Gastrocnemius medialis (tissue), 4 donors: Measurements from ENCODE around the gene TMED1.
"Not testable (repeated sequence)": the region's sequence is repeated elsewhere in the genome, so short reads cannot be mapped to it uniquely, and the experiment has no call there.

ENCODE experiments used
- POLR2A ChIP-seq, 2 donors: fragments of 450-650 bp; IDR thresholded peaks; one replicate each; pipeline ENCODE4 v1.6.1; 2017; ENCODE audit warnings: antibody characterized with exemption in 2 of 2, mild to moderate bottlenecking in 2 of 2, moderate library complexity in 2 of 2
- TF ChIP-seq, protein P1 (sequence below), 5 experiments: fragments of 450-650 bp in 3 of 5; fragments of 200-600 bp in 2 of 5; sonication (generic) in 2 of 5; IDR thresholded peaks in 4 of 5; conservative IDR thresholded peaks in 1 of 5; 1 replicate in 4 of 5; 2 replicates in 1 of 5; pipeline ENCODE4 v1.5.1; 2016 to 2019; ENCODE audit warnings: antibody characterized with exemption in 5 of 5, mild to moderate bottlenecking in 3 of 5, moderate library complexity in 3 of 5

DNA sequence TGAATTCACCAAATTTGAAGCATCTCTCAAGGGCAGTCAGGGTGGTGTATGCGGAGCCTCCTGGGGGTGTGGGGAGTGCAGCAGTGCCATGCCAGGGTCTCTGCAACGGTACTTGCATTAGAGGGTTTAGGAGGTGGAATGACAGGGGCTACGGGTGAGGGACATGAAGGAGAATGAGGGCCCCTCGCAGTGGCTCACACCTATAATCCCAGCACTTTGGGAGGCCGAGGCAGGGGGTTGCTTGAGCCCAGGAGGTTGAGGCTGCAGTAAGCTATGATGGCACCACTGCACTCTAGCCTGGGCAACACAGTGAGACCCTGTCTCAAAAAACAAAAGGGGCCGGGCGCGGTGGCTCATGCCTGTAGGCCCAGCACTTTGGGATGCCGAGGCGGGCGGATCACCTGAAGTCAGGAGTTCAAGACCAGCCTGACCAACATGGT lies 33.9 kb upstream of the TMED1 start:
- TF ChIP-seq, protein P1, sequence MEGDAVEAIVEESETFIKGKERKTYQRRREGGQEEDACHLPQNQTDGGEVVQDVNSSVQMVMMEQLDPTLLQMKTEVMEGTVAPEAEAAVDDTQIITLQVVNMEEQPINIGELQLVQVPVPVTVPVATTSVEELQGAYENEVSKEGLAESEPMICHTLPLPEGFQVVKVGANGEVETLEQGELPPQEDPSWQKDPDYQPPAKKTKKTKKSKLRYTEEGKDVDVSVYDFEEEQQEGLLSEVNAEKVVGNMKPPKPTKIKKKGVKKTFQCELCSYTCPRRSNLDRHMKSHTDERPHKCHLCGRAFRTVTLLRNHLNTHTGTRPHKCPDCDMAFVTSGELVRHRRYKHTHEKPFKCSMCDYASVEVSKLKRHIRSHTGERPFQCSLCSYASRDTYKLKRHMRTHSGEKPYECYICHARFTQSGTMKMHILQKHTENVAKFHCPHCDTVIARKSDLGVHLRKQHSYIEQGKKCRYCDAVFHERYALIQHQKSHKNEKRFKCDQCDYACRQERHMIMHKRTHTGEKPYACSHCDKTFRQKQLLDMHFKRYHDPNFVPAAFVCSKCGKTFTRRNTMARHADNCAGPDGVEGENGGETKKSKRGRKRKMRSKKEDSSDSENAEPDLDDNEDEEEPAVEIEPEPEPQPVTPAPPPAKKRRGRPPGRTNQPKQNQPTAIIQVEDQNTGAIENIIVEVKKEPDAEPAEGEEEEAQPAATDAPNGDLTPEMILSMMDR (IDR thresholded peaks at IDR 0.05 in 4 of 5, conservative IDR thresholded peaks at IDR 0.05 in 1 of 5), result not testable (repeated sequence)
- TF ChIP-seq POLR2A (IDR thresholded peaks at IDR 0.05), result not testable (repeated sequence)
